Stimulated activated CD8-positive, alpha-beta memory T cell treated with anti-CD3 and anti-CD28 coated beads, Interleukin-7, amount 100 ng/mL, for 1 hour (primary cell): Measurements from ENCODE around the gene SLC17A7.
"Not testable (repeated sequence)": the region's sequence is repeated elsewhere in the genome, so short reads cannot be mapped to it uniquely, and the experiment has no call there.

Source experiments
- DNase-seq, 2 donors: peaks; one replicate each; pipeline ENCODE4 v3.0.0-alpha.2; 2020; ENCODE audit warnings: low read depth in 2 of 2

The SLC17A7 gene

GRCh38 chr19:49469828-49470614 lies 28.7 kb upstream of the SLC17A7 start:
- peak; percentile 52 to 64 for DNase-seq

GRCh38 chr19:49468746-49469447 lies 27.6 kb upstream of the SLC17A7 start:
- DNase-seq = peak; percentile 60 to 71

GRCh38 chr19:49468199-49468598 lies 26.9 kb upstream of the SLC17A7 start:
- no peak for DNase-seq

DNA sequence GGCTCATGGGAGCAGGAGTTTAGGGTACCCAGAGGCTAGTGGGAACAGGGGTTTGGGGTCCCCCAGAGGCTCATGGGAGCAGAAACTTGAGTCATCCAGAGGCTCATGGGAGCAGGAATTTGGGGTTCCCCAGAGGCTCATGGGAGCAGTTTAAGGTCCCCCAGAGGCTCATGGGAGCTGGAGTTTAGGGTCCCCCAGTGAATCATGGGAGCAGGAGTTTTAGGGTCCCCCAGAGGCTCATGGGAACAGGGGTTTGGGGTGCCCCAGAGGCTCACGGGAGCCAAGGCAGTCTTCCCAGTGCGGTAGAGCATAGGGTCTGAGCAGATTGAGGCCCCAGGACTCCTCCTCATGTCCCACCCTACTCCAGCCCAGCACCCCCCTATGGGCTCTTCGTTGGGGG lies 24.0 kb upstream of the SLC17A7 start:
- DNase-seq = no peak

DNA sequence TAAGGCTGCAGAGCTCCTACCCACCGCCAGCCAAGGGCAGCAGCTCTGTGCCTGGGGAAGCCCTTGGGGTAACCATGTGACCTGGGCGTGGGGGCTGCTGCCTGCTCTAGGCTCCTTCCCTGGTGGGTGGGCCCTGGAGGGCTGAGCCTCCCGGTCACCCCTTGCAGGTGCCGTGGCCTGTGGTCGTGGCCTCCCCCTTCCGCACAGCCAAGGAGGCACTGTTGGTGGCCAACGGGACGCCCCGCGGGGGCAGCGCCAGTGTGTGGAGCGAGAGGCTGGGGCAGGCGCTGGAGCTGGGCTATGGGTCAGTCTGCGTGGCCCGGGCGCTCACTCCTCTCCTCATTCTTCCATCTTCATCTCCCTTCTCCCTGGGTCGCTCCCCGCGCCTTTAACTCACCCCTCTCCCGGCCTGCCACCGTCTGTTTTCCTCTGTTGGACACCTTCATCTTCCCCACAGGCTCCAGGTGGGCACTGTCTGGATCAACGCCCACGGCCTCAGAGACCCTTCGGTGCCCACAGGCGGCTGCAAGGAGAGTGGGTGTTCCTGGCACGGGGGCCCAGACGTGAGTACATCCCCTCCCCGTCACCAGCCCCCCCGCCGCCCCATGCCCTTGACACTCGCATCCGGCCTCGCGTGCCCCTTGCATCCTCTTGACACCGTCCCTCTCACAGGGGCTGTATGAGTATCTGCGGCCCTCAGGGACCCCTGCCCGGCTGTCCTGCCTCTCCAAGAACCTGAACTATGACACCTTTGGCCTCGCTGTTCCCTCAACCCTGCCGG lies 22.8 kb upstream of the SLC17A7 start:
- DNase-seq = no peak

- DNase-seq = no peak
These were observed 21.2 kb upstream of the SLC17A7 start for GRCh38 chr19:49462492-49462891.

DNA sequence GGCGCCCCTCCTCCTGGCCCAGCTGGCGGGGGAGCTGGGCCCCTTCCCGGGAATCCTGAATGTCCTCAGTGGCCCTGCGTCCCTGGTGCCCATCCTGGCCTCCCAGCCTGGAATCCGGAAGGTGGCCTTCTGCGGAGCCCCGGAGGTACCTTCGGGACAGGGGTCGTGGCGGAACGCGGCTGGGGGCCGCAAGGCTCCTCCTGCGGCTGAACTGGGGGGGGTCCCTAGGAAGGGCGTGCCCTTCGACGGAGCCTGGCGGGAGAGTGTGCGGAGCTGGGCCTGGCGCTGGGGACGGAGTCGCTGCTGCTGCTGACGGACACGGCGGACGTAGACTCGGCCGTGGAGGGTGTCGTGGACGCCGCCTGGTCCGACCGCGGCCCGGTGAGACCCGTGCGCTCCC lies 20.3 kb upstream of the SLC17A7 start:
- DNase-seq = no peak

- not testable (repeated sequence) for DNase-seq
These were observed 19.8 kb upstream of the SLC17A7 start for GRCh38 chr19:49461130-49461529.

DNA sequence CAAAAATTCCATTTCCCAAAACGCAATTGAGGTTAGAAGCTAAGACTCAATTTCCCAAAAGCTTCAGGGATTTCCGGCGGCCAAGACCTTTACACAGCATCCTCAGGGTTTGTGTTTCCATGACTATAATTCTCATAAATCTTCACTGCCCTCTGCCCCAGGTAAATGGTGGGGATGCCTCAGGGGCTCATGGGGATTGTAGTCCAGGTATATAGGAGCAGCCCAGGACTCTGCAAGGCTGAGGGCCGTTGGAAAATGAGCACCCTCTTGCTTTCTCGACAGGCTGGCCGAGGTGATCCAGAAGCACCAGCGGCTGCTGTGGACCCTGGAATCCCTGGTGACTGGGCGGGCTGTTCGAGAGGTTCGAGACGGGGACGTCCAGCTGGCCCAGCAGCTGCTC lies 18.1 kb upstream of the SLC17A7 start:
- no peak for DNase-seq

DNA sequence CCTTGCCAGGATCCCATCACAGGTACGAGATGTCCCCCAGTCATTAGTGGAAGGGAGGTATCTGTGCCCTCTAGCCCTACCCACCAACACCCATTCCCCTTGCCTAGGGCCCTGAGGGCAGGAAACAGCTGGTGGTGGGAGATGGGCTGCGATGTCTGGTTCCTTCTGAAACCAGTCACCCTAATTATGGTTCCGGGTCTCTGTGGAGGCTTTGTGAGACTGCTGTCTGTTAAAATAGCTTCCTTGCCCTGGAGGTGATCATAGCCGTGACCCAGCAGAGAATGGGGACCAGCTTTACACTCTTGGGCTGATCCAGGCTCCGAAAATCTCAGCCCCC lies 17.2 kb upstream of the SLC17A7 start:
- DNase-seq = no peak

- no peak for DNase-seq
These were observed 15.0 kb upstream of the SLC17A7 start for GRCh38 chr19:49456326-49456725.

DNA sequence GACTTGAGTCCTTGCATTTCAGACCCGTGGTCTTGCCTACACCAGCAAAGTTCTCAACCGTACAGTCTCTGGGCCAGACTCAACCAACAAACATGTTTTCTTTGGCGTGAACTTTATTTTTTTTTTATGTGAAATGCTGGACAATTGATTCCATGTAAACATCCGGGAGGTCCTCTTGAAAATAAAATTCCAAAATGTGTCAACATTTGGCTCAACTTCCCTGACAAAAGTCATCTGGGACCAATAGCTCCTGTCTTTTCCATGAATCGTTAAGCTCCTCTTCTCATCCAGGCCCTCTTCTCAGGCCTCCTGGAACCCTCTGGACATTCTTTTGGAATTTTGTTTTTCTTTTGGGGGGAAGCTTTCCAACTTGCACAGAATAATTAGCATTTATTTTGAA lies 14.4 kb upstream of the SLC17A7 start:
- no peak for DNase-seq

DNA sequence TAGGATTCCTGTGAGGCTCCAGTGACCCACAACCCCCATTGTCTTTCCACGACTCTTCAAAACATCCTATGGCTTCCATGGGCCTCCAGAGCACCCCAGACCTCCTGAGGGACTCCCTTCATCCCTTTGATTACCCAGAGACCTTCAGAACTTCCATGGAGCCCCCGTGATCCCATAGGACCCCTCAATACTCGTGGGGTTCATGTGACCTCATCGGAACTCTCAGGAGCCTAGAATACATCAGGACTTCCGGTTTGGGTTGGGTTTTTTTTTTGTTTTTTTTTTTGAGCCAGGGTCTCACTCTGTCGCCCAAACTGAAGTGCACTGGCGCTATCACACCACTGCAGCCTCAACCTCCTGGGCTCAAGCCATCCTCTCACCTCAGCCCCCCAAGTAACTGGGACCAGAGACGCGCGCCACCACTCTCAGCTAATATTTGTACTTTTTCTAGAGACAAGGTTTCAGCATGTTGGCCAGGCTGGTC lies 12.5 kb upstream of the SLC17A7 start:
- DNase-seq = no peak

- peak; percentile 90 to 92 for DNase-seq
These were observed 11.9 kb upstream of the SLC17A7 start, which contains the start of gene ALDH16A1 for GRCh38 chr19:49453013-49453756. ALDH16A1 (plus strand) TSS chr19:49453225; CDS start chr19:49453332, 107 bp downstream.

GRCh38 chr19:49451430-49452181 lies 10.3 kb upstream of the SLC17A7 start, which contains the start of gene PIH1D1:
PIH1D1 (minus strand) TSS chr19:49451814; CDS start chr19:49451574, 240 bp downstream.
- peak; percentile 86 to 88 for DNase-seq

- DNase-seq = no peak
These were observed 9.1 kb upstream of the SLC17A7 start for GRCh38 chr19:49450405-49450804.

DNA sequence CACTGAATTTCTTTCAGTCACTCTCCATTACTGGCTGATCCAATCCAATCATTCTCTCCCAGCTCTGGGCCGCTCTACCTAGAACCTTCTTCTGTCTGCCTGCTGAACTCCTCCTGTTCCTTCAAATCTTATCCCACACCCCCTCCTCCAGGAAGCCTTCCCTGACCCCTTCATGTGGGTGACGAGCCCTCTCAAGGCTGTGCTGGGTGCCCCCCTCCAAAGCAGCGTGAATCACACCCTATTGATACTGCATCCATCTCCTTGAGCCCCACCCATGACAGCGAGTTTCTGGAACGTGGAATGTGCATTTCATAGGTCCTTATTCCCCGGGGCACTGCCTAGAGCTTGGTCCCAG lies 7.1 kb upstream of the SLC17A7 start:
- no peak for DNase-seq

GRCh38 chr19:49447485-49448431 lies 6.4 kb upstream of the SLC17A7 start:
- DNase-seq = no peak

- DNase-seq = no peak
These were observed 4.7 kb upstream of the SLC17A7 start for GRCh38 chr19:49445997-49446396.
